ENCODE measurements around the gene DLGAP1.

The DLGAP1 gene

DNA sequence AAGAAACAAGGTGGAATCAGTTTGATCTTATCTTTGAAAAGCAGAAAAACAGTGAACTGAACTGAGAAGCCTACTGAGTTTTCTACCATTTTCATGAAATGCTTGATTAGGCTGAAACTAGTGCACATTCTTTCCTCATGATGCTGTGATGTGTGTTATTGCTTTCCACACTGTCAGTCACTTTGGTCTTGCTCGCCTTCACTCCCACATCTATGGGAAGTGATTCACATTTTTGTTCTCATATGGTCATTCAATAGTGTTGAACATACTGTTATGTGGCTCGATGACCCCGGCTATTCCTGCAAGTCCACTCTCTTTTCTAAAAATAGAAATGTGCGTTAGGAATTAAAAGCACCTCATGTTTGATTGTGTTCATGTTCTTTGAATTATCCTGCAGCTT lies 875.4 kb downstream of the DLGAP1 start:
- no peak for DNase-seq

GRCh38 chr18:3578621-3579020 lies 876.5 kb downstream of the DLGAP1 start:
- no peak for DNase-seq

- DNase-seq = peak in 1 of 58 donors; percentile 18
Measured at GRCh38 chr18:3577281-3577855, 877.7 kb downstream of the DLGAP1 start.

DNA sequence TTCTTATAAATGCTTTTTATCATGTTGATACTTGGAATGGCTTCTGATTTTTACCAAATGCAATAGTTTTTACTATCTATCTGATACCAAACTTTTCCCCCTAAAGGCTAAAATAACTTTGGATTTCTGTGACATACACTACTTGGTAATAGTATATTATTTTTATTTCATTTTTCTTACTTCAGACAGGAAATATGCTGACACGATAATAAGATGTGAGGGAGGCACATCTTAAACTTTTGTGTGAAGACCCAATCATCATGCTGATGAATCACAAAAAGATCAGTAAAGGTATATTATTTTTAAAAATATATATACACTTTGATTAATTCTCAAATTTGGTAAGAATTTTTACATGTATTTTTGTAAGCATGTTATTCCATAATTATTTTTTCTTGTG lies 882.3 kb downstream of the DLGAP1 start:
- no peak for DNase-seq

DNA sequence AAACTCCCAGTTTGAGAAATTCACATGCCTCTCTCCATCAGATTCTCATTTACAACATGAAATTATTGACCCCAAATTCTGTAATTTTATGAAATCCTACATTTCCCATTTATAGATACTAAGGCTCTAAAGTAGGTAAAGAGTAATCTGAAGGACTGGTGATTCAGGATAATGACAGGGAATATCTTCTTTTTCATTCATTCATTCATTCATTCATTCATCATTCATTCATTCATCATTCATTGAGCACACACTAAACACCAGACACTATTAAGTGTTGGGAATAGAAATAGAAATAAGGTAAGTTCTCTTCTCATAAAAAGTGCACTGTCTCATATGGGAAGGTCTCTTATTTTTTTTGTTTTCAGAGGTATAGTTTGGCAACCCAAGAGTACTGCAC lies 888.3 kb downstream of the DLGAP1 start:
- DNase-seq = no peak

GRCh38 chr18:3560755-3561154 lies 894.4 kb downstream of the DLGAP1 start:
- DNase-seq = no peak

DNA sequence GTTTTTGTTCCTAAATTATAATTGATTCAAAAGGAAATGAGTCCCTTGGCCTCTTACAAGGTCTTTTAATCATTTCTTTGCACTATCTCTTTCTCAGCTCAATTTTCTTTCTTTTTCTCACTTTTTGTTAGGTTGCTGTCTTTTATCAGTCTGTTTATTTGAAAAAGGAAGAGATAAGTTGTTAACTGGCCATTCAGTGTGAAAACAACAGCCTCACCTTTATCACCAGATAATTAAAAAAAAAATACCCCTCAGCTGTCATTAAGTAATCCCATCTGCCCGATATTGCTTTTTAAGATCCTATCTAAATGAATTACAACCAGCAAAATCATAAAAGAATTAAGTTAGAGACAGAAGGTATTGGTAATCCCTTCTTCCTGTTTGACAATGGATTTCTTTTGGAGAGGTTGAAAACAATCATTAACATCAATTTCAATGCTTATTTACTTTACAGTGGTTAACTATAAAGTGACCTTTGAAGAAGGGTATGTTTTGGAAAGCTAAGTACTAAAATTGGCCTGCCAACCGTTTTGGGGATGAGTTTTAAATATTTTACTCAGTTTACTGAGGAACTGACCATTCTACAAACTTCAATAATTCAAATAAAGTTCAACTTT lies 900.2 kb downstream of the DLGAP1 start:
- no peak for DNase-seq

DNA sequence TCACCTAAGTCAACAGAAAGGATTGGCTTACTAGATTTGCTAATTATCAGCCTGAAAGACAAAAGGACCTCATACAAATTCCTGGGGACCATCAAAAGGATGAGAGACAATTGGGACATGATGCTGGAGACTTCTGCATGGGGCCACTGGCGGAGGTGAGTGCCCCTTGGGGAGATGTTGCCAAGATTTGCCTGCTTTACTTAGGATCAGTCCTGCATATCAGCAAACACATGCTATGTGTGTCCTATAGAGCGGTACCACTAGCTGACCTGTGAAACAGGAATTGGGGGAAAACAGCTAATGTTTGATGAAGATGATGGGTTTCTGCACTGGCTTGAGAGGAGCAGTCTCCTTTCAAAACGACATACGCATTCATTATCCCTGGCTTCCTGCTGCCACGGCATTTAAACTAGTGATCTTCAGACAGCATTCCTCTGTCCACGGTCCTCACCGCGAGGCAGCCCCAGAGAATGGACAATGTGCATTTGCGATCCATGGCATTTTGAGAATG lies 901.0 kb downstream of the DLGAP1 start:
- no peak for DNase-seq

DNA sequence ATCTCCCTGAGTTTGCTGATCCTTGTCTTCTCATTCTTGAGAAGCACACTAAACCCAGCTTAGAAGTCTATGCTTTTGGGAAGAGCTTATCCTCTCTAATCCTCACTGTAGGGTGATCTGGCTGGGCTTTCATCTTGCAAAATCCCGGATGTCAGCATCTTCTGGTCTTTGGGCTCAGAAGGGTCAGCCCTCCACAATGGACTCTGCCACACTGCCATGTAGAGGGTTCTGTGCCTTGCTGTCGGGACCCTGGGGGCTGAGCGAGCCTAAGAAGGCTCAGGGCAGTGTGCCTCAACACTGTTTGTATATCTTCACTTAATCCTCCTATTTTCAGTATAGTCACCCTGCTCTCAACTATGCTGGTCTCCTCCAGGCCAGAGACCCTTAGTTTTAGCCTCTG lies 902.8 kb downstream of the DLGAP1 start:
- no peak for DNase-seq

GRCh38 chr18:3547891-3548615 lies 907.1 kb downstream of the DLGAP1 start:
- no peak for DNase-seq

- DNase-seq = no peak
Measured at GRCh38 chr18:3546106-3546505, 909.0 kb downstream of the DLGAP1 start.

DNA sequence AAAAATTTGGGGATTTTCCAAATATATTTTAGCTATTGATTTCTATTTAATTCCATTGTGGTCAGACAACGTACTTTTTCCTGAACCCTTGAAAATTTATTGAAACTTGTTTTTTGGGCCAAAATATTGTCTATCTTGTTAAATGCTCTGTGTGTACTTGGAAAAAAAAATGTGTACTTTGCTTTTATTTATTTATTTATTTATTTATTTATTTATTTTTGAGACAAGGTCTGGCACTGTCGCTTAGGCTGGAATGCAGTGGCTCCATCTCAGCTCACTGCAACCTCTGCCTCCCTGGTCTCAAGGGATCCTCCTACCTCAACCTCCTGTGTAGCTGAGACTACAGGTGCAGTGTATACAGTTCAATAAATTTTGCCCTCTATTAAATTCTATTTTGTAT lies 910.6 kb downstream of the DLGAP1 start:
- DNase-seq = no peak

GRCh38 chr18:3541549-3542386 lies 913.3 kb downstream of the DLGAP1 start:
- no peak for DNase-seq

DNA sequence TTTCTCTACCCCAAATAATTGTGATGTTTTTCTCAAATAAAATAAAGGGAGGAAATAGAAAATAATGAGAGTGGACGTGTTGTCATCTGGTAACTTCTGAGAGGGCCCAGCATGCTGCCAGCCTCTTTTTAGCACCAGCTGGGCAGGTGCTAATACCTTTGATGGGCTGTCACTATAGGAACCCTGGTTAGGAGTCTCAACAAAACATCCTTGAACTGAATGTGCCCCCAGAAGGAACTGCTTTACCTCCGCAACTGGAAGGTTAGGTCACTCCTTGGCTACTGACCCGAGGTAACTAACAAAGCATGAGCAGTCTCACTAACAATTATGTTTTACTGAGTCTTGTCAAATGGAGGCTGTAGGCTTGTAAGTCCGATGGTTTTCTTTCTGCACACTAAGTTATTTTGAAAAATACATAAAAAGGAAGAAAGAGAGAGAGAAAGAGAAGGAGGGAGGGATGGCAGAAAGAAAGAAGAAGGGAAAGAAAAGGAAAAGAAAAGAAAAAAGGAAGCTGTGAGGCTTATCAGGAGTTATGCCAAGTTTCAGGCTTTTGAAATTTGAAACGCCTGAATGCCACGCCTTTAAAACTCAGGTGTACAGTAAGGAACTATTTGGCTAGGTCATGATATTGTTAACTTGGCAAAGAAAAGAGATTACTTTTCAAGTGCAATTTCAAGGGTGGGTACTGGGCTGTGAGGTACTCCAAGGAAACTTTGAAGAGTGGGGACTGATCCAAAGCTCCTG lies 914.1 kb downstream of the DLGAP1 start:
- no peak for DNase-seq

- no peak for DNase-seq
Measured at GRCh38 chr18:3538954-3539617, 916.0 kb downstream of the DLGAP1 start.

GRCh38 chr18:3538456-3538855 lies 916.7 kb downstream of the DLGAP1 start:
- DNase-seq = peak in 7 of 58 donors; percentile 6 to 62 (median 28)

DNA sequence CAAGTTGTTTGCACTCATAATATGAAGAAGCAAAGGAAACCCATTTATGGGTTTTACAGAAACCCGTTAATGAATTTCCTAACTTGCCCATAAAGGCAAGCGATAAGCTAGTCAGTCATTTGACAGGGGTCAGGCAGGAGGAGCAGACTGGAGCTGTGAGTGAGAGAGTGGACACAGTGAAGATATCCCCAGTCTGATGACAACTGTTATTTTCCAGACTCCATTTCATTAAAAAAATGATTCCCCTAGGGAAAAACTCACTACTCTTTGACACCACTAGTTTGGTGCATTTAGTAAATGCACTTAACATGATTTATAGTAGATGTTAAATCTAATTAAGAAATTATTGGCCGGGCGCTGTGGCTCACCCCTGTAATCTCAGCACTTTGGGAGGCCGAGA lies 924.3 kb downstream of the DLGAP1 start:
- no peak for DNase-seq

- DNase-seq = no peak
Measured at GRCh38 chr18:3529601-3530000, 925.5 kb downstream of the DLGAP1 start.

- no peak for DNase-seq
Measured at GRCh38 chr18:3529077-3529476, 926.0 kb downstream of the DLGAP1 start.

DNA sequence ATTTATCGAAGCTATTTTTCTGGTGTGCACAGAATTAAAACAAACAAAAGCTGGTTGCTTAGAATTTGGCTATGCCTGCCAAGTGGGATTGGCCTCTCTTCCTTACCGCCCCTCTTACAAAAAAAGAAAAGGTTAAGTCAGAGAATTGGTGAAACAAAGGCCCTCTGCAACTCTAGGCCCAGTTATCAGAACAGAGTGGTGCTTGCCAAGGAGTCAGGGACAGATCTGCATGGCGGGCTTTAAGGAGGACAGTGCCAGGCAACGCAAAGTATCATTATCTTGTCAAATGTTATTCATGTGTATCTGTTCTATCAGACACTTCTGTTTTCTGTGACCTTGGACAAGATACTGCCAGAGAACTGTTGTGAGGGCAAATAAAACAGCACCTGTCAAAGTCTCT lies 926.9 kb downstream of the DLGAP1 start:
- DNase-seq = no peak

Data from anterior cingulate cortex (tissue), 58 donors.